HG03460 (cell line): ENCODE data around the gene PIGK.
"Not testable (repeated sequence)": the region's sequence is repeated elsewhere in the genome, so short reads cannot be mapped to it uniquely, and the experiment has no call there.

Experiments
- ATAC-seq: cut with Tn5 transposase; IDR thresholded peaks from one replicate; pipeline ENCODE4 v1.9.1; 2021; ENCODE audit not compliant: unreplicated experiment

PIGK gene

DNA sequence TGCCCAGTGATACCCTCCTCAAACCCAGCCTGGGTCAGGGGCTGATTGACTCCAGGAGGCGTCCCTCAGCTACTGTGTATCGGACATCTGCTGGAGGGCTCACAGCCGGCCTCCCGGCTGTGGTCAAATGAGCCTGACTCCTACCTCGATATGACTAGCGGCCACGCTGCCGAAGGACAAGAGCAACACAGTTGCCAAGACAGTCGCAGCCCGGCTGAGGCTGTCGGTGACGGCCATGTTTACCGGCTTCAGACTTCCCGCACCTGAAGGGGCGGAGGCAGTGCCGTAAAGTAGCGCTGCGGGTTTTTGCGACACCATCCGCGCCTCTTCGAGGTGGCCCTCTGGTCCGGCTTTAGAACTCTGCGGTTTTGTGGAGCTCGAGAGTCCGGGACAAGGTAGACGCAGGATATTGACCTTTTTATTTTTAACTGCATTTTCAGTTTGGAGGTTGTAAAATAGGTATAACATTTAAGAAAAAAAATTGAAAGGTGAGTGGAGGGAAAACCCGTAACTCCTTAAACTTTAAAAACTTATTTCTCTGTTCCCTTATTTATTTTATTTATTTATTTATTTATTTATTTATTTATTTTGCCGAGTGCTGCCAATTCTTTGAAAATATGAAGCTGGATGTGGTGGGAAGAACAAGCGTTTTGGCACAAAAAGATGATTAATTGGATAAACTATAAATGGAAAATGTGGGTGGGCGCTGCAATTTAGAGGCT, at the start of gene PIGK:
TSS of gene PIGK (minus strand) at position 265 of the 722 bp plus-strand sequence. CDS start at position 237, 28 bp downstream.
- peak; percentile 96 for ATAC-seq

- ATAC-seq, result no peak
These were observed 47.8 kb upstream of the PIGK start for GRCh38 chr1:77267035-77267434.

DNA sequence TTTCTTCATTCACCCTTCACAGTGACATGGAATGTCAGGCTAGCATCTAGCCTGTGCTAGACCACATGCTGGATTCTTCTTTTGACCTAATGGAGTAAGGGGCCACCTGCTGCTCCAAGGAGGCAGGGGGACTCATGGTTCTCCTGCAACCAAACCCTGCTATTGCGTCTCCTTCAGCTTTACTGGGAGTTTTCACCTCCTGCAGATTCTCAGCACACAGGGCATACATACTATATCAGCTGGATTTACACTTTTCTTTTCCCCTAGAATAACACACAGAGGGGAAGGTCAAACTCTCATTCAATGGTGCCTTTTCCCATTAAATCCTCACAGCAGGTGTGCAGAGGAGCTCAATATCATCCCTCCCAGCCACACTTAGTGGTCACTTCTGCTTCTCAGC, 46.0 kb upstream of the PIGK start:
- ATAC-seq, result no peak

DNA sequence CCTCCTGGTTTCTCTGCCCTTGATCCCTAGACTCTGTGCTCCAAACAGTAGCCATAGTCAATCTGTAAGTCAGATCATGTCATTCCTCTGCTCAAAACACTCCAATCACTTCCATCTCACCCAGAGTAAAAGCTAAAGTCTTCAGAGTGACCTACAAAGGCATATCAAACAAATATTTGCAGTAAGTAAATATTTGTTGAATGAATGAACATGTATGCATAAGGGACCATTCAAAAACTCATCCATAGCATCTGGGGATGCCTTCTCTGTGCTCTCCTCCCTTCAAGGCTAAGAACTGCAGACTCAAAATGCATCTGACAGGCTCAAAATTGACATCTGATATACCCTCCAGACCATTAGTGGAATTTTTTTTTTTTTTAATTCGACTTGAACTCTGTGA, 44.5 kb upstream of the PIGK start:
- no peak for ATAC-seq

GRCh38 chr1:77253211-77253610, 34.0 kb upstream of the PIGK start:
- ATAC-seq, result no peak

GRCh38 chr1:77250126-77250525, 30.9 kb upstream of the PIGK start:
- ATAC-seq, result no peak

DNA sequence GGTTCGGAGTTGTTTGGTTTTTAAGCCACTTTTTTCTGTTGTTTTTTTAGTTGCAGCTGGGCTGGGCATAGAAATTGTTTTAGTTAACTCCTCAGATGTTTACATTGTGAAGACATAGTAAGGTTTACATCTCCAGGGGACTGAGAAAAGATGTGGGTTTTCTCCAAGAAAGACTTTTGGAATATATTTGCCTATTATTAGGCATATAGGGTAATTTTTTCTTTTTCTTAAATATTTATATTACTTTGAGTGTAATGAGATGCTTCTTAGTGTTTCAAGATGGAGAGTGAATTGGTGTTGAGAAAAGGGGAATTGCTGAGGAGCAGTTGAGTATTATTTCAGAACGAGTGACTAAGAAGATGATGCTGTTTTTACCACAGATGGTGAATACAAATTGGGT, 26.6 kb upstream of the PIGK start:
- no peak for ATAC-seq

- no peak for ATAC-seq
These were observed 20.1 kb upstream of the PIGK start for GRCh38 chr1:77239311-77239710.

DNA sequence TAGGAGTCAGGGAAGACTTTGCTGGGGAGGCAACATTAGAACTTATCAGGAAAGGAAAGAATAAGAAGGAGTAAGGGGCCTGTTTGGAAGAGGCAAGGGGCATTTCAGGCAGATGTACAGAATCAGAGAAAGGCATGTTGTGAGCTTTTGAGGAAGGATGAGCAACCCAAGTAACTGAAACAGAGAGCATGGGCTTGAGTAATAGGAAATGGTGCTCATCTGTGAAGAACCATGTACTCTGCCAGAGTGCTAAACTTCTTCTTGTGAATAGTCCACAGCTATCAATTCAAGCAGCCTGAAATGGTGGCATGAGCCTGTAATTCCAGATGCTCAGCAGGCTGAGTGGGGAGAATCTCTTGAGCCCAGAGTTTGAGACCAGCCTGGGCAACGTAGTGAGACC, 19.2 kb upstream of the PIGK start:
- no peak for ATAC-seq

GRCh38 chr1:77234943-77235342, 15.7 kb upstream of the PIGK start:
- no peak for ATAC-seq

- ATAC-seq, result no peak
These were observed 14.9 kb upstream of the PIGK start for GRCh38 chr1:77234096-77234495.

DNA sequence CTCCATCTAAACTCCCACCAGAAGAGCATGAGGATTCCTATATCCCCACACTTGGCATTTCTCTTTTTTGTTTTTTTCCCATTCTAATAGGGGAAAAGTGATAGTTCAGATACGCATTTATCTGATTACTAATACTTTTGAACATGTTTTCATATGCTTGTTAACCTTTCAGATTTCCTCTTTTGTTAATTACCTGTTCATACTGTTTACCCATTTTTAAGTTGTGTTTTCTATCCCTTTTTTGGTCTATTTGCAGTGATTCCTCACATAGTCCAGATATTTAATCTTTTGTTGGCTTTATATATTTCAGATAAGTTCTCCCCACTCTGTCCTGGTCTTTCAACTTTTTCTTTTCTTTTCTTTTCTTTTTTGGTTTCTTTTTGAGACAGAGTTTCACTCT, 13.6 kb upstream of the PIGK start:
- ATAC-seq, result no peak

- ATAC-seq, result no peak
These were observed 10.8 kb upstream of the PIGK start for GRCh38 chr1:77230051-77230450.

- ATAC-seq, result no peak
These were observed 9.6 kb upstream of the PIGK start for GRCh38 chr1:77228836-77229235.

DNA sequence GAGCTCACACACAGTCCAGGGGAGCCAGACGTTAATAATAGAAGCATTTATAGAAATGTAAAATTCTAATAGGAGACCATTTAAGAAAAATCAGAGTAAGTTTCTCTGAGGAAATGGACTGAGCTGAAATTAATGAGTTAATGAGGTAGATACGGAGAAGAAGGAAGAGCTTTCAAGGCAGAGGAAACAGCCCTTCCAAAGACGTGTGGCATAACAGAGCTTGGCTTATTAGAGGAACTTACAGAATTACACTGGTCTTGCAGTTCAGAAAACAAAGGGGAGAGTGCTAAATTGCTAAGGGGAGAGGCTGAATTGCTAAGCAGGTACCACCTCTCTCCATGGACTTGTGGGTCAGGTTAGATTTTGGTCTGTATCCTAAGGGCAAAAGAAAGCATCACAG, 8.2 kb upstream of the PIGK start:
- no peak for ATAC-seq

- no peak for ATAC-seq
These were observed 3.3 kb upstream of the PIGK start for GRCh38 chr1:77222496-77222895.

GRCh38 chr1:77220687-77221463, 1.6 kb upstream of the PIGK start:
- no peak for ATAC-seq

DNA sequence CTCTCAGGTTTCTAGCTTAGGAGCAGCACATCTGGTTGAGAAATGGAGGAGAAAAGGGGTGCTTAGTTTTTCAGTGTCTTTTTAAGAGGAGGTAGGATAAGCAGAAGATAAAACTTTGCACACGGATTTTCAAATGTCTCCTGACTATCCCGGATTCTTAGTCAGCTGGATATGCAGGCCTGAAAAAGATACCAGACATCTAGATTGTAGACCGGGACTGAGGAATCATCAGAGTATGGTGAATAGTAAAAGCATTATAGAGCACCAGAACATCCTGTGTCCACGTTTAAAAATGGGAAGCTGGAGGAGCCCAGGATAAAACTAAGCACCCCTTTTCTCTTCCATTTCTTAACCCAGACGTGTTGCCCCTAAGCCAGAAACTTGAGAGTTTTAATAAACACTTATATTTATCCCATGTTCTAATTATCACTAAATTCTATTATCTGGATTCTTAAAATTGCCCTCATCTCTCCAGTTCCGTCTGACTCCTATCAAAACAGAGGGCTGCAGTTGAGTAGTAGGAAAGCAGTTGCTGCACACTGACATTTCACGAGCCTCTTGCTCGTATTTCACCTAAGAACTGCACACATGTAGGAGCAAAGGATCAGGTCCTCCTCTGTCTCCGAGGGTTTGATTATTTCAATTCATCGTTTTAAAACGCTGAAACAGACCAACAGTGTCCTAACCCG, 609 bp downstream of the PIGK start:
- peak; percentile 37 for ATAC-seq

GRCh38 chr1:77204043-77204442, 15.2 kb downstream of the PIGK start:
- not testable (repeated sequence) for ATAC-seq

DNA sequence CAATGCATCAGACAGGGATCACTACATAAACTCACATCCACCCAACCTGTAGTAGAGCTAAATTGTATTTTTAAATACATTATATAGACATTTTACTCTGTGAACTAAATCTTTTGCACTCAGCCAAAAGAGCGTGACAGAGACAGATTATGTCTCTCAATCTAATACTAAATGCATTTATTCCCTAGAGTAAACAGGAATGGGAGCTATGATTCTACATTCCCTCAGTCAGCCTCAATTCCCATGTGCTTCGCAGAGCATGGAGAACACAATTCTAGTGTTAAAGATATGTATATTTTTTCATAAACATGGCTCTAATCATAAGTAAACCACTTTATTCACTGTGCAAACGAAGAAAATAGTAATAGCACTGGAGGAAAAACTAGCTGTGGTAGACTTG, 16.5 kb downstream of the PIGK start:
- ATAC-seq, result no peak

GRCh38 chr1:77200806-77201205, 18.4 kb downstream of the PIGK start:
- no peak for ATAC-seq

- no peak for ATAC-seq
These were observed 18.9 kb downstream of the PIGK start for GRCh38 chr1:77200293-77200692.
